ENCODE measurements around the gene PPP6R2. TPM values are rescaled to one million over a fixed set of nuclear protein-coding genes. Genes with fewer than 3 reads are reported as not detected.

PPP6R2 gene, protein sequence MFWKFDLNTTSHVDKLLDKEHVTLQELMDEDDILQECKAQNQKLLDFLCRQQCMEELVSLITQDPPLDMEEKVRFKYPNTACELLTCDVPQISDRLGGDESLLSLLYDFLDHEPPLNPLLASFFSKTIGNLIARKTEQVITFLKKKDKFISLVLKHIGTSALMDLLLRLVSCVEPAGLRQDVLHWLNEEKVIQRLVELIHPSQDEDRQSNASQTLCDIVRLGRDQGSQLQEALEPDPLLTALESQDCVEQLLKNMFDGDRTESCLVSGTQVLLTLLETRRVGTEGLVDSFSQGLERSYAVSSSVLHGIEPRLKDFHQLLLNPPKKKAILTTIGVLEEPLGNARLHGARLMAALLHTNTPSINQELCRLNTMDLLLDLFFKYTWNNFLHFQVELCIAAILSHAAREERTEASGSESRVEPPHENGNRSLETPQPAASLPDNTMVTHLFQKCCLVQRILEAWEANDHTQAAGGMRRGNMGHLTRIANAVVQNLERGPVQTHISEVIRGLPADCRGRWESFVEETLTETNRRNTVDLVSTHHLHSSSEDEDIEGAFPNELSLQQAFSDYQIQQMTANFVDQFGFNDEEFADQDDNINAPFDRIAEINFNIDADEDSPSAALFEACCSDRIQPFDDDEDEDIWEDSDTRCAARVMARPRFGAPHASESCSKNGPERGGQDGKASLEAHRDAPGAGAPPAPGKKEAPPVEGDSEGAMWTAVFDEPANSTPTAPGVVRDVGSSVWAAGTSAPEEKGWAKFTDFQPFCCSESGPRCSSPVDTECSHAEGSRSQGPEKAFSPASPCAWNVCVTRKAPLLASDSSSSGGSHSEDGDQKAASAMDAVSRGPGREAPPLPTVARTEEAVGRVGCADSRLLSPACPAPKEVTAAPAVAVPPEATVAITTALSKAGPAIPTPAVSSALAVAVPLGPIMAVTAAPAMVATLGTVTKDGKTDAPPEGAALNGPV
- total RNA-seq, result 10 to 100 TPM; 44.6 to 61.0 TPM
- long read RNA-seq, full-length matches to known transcripts, result 29 of 82 reads
- long read RNA-seq, partial matches to known transcripts, result 28 of 82 reads
- long read RNA-seq, other reads (novel, unspliced or antisense), result 25 of 82 reads

DNA sequence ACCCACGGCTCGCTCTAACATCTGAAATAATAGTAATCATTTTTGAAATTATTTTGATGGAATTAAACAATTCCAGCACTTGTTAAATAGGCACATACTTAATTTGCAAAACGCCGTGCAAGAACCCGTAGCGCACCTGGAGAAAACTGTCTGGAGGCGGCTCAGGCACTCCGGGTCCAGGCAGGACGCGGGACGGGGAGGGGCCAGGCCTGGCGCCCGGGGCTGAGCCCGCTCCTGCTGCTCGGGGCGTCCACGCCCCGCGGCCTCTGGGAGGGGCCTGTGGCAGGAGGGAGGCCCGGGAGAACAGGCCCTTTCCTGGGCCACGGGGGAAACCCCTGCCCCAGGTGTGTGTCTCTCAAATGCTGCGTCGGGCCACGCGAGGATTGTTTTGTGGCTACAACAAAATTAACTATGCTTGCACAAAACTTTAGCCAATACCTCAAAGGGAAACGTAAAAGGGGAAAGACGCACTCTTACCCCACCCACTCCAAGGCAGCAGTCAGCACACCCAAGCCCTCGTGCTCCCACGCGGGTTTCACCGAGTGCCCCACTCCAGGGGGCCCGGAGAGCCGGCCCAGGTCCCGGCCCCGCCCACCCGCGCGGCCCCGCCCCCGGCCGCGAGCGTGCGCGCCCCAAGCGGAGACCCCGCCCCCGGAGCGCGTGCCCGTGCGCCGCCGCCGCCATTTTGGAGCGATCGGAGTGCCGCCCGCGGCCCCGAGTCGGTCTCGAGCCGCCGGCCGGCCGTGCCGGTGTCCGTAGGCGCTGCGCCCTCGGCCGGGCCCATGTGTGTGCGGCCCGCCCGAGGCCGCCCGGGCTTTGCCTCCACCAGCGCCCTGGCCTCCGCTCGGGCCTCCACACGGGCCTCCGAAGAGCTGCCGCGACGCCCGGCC, at the start of gene PPP6R2:
PPP6R2 (plus strand) TSS at position 677 of the 890 bp plus-strand sequence. CDS start 50,582 bp downstream, outside the sequence.
- ATAC-seq, result peak; percentile 92
- intact Hi-C loops (cut with DNase I, micrococcal nuclease), result loop anchor here in 1 of 2 donors (5.0 kb wide), 1 partner anchor 91 kb away; the partner anchor contains the start of gene HDAC10
- peak; percentile 83 to 90 for DNase-seq

DNA sequence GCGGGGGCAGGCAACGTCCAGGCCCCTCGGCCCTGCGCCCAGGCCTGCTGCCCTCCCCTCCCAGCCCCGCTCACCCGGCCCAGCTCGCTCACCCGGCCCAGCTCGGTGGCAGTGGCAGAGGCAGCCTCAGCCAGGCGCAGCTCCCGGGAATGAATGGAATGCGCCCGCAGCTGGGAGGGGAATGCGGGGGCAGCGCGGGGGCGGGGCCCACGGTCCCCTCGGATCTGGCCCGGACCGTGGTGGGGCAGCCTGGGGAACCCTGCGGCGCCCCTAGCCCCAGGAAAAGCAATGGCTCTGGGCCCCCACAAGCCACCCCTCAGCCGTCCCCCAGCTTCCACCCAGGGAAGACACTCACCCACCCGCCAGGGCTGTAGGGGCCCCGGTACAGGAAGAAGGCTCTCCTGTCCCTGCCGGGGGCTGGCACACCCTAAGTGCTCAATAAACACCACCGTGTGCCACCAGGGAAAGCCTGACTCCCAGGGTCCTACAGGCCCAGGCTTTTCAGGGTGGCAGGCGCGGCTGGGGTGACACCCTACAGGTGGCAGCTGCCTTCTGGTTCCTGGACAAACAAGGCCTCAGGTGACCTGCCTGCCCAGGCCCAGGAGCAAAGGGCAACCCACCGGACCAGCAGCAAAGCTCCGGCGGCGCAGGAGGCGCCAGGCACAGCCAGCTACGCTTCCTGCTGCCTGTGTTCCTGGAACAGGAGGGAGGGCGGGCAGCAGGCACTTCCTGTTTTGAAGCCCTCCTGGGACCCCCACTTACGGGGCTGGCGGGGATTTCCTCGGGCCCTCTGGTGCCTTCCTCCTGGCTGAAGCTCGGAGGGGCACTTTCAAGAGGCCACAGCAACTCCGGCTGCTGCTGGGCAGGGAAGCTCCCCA, 49.4 kb upstream of the PPP6R2 start:
- intact Hi-C loops (cut with DNase I, micrococcal nuclease), result no loop called here
- DNase-seq, result peak; percentile 81 to 93
- ATAC-seq, result peak; percentile 85

DNA sequence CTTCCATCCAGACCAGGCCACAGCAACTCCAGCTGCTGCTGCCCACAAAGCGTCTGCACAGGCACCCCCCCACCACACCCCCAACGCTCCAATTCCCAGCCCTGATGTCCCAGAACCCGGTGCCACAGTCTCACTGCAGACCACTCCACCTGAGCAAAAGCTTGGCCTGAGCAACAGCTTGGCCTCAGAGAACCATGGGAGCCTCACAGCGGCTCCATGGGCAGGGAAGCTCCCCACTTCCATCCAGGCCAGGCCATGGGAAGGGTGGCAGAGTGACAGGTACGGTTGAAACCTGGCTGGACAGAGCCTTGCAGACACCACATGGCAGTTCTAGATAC, 48.8 kb upstream of the PPP6R2 start:
- DNase-seq, result no peak
- peak; percentile 7 for ATAC-seq
- intact Hi-C loops (cut with DNase I, micrococcal nuclease), result no loop called here

DNA sequence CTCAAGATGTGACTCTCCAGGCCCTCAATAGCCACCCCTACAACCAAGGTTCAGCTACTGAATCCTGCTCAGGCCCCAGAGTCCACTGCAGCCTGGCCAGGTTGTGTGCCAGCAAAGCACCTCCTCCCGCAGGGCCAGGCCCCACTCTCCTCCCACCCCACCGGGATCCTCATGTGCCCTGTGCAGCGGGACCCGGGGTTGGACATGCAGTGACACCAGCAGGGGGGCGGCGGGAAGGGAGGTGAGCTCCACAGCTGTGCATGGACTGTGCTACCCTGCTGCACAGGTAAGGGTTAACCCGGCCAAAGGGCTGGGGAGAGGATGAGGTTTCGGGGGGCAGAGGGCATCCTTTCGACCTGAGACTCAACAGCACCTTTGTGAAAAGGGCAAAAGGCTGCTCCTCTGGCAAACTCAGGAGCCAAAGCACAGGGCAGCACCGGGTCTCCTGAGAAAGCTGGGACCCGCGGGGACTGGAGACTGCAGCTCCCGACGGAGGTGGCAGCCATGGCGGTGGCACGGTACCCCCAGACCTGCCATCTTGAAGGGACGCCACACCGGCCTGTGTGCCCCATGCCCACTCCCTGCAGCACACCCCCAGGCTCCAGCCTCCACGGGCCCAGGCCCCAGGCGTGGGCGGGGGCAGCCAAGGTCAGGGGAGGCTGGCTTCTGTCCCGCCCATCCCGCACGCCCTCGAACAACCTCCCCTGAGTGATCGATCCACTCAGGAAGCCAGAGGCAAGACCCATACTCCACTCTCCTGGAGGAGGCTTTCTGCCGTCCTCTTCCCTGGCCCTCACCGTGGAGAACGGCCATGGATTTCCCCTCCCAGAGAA, 46.3 kb upstream of the PPP6R2 start:
- DNase-seq, result no peak
- ATAC-seq, result no peak
- intact Hi-C loops (cut with DNase I, micrococcal nuclease), result no loop called here

DNA sequence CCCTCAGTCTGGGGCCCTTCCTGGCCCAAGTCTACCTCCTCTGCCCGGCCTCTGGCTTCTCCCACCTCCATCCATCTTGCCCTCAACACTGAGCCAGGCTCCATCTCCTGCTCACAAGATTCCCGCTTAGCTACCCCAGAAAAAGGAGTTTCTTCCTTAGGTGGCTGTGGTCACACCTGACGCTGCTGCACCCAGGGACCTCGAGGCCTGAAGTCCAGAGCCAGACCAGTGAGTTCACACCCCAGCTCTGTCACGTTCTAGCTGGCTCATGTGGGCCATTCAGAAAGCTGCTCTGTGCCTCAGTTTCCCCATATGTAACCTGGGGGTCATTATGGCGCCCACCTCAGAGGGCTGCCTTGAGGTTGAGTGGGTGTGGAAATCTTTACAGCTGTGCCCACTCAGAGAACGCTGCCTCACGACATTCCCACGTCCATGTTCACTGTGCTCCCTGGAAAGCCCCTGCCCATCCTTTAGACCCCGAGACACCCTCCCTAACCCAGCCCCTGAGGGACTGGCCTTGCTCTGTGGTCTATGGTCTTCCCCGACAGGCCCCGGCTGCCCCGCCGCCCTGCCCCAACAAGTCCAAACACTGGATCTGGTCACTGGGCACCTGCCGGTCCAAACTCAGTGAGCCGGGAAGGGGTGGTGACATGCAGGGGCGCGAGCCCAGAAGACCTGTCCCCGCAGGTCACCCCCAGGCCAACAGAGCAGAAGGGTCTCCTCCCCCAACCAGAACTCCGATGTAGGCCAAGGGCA, 45.4 kb upstream of the PPP6R2 start:
- DNase-seq (no peak), ATAC-seq (no peak)
- intact Hi-C loops (cut with DNase I, micrococcal nuclease), result no loop called here

DNA sequence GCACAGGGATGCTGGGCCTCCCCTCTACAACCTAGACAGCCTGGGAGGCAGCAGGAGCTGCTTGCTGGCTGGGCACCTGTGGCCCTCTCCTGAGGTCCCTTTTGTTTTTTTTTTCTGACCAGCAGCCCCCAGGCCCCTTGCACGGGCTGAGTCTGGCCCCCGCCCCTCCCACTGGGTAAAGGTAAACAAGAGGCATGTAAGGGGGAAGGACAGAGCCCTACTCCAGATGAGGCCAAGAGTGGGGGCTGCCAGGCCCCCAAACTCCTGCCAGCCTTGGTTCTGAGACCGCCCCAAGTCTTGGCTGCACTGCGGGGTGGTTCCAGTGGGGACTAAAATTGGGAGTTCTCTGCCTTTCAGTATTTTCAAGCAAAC, 44.9 kb upstream of the PPP6R2 start:
- ATAC-seq (no peak), DNase-seq (no peak)
- intact Hi-C loops (cut with DNase I, micrococcal nuclease), result no loop called here

DNA sequence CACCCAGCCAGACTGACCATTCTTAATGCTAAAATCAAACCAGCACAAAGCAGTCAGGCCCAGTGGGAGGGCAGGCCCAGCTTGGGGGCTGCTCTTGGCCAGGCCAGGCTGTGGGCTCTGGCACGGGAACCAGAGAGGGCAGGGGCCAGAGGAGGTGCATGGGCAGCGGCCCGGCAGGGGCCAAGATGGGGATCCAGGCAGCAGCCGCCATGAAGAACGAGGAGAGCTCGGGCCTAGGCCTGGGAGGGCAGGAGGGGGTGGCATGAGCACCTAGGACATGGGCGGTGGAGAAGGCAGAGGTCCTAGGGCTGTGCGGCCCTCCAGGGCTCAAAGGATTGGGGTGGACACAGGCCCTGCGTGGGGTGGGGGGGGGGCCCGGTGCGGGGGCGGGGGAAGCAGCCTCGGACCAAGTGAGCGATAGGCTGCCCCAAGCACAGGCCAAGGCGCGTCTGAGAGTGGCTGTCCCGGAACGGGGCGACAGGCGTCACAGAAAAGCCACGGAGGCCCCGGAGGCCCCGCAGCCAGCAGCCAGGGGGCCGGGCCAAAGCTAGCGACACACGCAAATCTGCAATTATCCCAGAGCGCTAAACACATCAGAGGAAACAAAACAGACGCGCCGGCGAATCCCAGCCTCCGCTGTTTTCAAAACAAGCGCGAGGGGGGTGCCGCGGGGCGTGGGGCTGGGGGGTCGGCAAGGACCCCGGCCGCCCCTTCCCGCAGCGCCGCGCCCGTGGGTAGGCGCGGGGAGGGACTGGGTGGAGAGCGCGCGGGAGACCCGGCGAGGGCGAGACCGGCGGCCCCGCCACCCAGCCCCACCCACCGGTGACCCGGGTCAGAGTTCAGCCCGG, 44.0 kb upstream of the PPP6R2 start:
- no peak for ATAC-seq
- DNase-seq, result no peak
- intact Hi-C loops (cut with DNase I, micrococcal nuclease), result no loop called here

DNA sequence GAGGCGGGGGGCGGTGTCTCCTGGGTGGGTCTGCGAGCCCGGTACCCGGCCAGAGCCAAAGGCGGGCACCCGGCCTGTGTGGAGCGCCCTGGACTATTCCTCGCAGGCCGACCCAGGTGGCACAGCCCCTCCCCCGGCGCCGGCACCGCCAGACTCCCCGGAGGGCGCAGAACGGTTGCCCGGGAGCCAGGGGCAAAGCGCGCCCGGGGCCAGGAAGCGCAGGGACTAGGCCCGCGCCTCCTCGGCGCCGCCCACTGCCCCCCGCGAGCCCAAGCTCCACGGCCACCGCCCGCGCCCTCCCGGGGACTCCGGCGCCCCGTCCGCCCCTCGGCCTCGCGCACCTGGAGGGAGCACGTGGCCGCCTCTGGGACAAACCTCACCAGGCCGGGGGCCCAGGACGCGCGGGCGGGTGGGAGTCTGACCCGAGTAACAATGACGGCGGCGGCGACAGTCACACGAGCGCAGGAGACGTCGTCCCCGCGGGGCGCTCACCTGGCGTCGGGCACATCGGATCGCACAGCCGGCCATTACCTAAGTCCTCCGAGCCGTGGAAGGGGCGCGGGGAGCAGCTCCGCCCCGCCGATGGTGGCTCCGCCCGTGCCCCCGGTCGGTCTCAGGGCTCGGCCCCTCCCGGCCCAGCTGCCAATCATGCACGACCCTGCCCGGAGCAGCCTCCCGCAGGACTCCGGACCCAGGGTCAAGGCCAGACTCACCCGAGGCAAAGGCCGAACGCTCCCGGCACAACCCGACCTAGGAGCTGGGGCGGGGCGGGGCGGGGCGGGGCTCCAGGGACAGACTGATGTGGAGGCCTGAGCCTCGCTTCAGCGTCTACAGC, 43.1 kb upstream of the PPP6R2 start:
- DNase-seq, result peak; percentile 84 to 89
- peak; percentile 59 for ATAC-seq
- intact Hi-C loops (cut with DNase I, micrococcal nuclease), result no loop called here

DNA sequence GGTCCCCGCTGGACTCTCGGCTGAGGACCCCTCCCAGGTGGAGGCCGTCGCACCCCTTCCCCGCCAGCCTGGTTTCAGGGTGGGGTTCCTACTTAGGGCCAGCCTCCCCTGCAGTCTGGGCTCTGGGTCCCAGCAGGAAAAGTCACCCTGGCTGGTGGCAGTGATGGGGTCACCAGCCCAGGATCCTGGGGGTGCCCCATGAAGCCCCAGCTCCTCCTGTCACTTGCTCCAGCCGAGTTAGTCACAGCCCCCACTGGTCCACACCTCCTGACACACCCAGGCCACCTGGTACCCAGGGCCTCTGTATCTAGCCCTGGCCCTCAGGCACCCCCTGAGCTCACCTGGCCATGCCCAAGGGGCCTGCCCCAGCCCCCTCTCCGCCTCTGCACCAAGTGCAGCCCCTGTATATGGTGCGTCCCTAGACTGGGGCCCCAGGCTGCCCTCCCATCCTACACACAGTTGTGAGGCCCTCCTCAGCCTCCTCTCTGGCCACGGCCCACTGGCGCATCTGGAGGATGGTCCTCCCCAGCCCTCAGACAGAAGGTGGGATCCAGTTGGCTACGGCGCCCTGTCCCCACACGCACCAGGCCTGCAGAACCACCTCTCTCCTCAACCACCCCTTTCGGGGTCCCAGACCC, 42.4 kb upstream of the PPP6R2 start:
- DNase-seq (no peak), ATAC-seq (no peak)
- intact Hi-C loops (cut with DNase I, micrococcal nuclease), result no loop called here

DNA sequence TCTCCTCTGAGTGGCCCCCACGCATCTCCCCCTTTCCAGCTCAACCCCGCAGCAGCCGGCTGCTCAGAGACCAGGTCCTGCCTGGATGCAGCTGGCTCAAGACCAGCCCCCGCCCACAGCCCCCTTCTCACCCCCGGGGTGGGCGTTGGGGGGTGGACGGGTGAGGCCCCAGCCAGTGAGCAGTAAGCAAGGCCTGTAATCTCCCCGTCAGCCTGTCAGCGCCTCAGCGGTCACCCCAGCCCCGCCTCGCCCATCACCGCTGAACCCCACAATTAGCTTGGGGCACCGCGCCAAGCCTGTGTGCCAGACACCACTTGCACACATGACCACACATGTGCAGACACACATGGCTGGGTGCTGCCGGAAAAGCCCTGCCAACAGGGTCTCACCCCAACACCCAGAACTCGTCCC, 41.5 kb upstream of the PPP6R2 start:
- ATAC-seq, result no peak
- DNase-seq, result peak in 1 of 2 donors; percentile 54

DNA sequence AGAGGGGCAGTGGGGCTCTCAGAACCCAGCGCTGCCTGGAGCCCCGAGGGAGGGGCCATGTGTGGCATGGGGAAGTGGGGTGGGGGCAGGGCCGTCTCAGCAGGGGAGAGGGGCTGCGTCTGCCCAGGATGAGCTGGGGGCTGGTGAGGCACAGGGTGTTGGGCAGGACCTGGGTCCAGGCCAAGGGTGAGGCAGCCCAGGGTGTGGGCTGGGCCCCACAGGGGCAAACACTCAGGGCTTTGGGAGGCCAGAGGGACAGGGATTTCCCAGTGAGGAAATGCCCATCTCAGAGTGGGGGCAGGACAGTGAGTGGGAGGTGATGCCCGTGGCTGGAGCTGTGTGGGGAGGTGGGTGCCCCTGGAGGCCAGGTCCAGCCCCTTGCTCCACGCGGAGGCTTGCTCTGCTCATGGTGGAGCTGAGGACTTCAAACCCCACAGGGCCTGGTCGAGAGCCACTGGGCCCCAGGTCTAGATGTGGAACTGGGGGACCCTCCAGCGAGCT, 41.0 kb upstream of the PPP6R2 start:
- ATAC-seq, result peak; percentile 6
- intact Hi-C loops (cut with DNase I, micrococcal nuclease), result no loop called here
- peak; percentile 61 to 74 for DNase-seq

More for the DNA sequence above, 41.5 kb upstream of the PPP6R2 start:
- intact Hi-C loops (cut with DNase I, micrococcal nuclease), result no loop called here

DNA sequence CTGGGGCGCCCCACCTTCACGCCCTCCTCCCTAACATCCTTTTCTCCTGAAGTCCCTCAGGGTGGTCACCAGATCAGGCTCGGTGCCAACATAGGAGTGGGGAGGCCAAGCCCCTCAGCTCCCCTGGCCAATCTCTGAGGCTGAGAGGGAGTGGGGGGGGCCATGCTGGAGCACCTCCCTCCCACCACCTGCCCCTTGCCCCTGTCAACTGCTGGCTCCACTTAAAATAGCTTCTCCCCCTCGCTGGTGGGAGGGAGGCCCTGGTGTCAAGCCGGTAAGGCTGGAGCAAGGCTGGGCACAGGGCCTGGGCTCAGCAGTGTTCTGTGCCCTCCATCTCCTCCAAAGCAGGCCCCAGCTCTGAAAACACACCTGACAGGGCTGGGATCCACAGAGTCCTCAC, 40.6 kb upstream of the PPP6R2 start:
- ATAC-seq (no peak), DNase-seq (no peak)
- intact Hi-C loops (cut with DNase I, micrococcal nuclease), result no loop called here

DNA sequence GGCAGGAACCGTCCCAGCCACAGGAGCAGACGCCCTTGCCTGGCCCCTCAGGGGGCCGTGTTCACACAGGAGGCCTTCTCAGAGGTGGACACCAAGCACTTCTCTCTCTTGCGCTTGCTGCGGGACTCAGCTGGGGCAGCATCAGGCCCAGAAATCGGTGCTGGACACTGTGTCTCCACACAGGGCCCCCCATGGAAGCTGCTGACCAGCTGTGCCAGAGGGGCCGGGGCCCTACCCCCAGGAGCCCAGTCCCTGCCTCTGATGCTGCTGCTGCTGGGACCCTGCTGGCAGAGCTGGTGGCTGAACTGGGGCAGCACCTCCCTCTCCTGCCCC, 39.6 kb upstream of the PPP6R2 start:
- intact Hi-C loops (cut with DNase I, micrococcal nuclease), result no loop called here
- DNase-seq, result no peak
- ATAC-seq, result no peak
